GM12872 (cell line): ENCODE data around the gene TAF4.

ENCODE experiments used
- TF ChIP-seq, protein P1 (sequence below): IDR thresholded peaks from 3 replicates; pipeline ENCODE4 v1.5.1; 2011; ENCODE audit warnings: low read depth, mild to moderate bottlenecking, low read length, moderate library complexity; ENCODE audit not compliant: insufficient read depth

The TAF4 gene

DNA sequence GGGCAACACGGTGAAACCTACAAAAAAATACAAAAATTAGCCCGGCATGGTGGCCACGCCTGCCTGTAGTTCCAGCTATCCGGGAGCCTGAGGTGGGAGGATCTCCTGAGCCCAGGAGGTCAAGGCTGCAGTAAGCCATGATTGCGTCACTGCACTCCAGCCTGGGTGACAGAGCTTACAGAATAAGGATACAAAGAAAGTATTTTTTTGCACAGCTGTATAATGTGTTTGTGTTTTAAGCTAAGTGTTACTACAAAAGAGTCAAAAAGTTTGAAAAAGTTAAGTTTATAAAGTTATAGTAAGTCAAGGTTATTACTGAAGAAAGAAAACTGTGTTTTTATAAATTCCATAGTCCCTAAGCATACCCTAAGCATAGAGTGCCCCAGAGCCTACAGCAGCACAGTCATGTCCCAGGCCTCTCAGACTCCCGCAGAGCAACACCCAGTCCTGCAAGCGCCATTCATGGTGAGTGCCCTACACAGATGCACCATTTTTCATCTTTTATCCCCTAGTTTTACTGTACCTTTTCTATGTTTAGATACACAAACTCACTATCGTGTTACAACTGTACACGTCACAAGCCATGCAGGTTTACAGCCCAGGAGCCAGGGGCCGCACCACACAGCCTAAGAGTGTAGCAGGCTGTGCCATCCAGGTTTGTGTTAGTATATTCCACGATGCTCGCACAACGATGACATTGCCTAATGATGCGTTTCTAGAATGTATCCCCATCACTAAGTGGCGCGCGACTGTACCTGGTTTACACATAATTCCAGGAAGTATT lies 22.4 kb downstream of the TAF4 start:
- TF ChIP-seq, protein P1, sequence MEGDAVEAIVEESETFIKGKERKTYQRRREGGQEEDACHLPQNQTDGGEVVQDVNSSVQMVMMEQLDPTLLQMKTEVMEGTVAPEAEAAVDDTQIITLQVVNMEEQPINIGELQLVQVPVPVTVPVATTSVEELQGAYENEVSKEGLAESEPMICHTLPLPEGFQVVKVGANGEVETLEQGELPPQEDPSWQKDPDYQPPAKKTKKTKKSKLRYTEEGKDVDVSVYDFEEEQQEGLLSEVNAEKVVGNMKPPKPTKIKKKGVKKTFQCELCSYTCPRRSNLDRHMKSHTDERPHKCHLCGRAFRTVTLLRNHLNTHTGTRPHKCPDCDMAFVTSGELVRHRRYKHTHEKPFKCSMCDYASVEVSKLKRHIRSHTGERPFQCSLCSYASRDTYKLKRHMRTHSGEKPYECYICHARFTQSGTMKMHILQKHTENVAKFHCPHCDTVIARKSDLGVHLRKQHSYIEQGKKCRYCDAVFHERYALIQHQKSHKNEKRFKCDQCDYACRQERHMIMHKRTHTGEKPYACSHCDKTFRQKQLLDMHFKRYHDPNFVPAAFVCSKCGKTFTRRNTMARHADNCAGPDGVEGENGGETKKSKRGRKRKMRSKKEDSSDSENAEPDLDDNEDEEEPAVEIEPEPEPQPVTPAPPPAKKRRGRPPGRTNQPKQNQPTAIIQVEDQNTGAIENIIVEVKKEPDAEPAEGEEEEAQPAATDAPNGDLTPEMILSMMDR, result no peak

DNA sequence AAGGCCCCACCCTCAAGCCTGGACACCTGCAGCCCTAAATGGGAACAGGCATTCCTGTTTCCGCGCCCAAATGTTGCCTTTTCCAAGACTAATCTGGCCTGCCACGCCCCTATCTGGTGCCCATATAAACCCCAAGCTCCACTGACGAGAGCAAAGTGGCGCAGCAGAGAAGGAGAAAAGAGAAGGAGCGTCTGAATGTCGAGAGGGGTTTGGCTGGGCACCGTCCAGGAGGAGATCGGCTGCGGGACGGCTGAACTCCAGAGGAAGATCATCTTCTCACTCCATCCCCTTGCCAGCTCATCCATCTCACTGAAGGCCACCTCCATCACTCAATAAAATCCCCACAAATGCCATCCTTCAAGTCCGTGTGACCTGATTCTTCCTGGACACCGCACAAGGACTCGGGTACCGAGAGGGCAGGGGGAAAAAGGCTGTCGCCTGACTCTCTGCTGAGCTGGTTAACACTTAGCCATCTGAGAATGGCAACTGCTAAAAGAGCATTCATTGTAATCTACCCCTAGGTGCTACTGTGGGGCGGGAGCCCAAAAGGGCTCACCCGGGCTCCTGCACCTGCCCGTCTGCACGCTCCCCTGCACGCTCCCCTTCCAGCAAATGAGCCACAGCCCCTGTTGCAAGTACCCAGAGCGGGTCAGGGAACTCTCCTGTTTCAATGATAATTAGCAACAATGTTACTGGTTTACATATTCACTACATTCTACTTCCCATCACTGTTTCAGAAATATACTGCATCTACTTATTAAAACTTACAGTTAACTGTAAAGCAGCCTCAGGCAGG lies 23.5 kb downstream of the TAF4 start:
- TF ChIP-seq, protein P1, result no peak

DNA sequence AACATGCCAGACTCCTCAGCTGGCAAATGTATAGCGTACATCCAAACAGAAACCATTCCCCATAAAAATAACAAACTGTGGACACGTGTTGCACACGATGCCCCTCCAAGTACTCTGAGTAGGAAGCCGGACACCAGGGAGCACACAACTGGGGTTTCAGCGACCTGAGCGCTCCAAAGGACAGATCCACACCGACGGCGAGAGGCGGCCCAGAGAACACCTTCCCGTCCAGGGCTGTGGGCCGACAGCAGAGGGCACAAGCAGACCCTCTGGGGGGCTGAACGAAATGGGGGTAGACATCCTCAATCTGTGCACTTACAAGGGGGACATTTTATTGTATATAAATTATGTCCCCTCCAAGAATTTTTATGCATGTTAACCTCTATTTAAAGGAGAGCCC lies 24.7 kb downstream of the TAF4 start:
- TF ChIP-seq, protein P1, result no peak

DNA sequence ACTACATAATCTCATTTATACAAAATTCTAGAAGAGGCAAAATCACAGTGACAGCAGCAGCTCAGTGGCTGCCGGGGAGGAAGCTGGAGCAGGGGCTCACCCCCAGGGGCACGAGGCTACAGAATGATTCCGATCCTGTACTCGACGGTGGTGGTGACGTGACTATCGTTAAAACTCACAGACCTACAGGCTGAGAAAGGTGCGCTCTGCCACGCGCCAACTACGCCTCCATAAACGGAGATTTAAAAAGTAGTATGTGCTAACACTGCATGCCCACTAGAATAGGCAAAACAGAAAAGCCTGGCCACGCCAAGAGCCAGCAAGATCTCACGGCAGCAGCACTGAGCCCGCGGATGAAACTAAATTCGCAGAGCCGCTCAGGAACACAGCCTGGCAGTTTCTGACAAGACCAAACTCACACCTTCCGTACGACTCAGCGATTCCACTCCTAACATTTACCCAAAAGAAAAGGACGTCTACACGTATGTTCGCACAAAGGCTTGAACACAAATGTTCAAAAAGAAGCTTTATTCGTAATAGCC lies 25.2 kb downstream of the TAF4 start:
- TF ChIP-seq, protein P1, result no peak

DNA sequence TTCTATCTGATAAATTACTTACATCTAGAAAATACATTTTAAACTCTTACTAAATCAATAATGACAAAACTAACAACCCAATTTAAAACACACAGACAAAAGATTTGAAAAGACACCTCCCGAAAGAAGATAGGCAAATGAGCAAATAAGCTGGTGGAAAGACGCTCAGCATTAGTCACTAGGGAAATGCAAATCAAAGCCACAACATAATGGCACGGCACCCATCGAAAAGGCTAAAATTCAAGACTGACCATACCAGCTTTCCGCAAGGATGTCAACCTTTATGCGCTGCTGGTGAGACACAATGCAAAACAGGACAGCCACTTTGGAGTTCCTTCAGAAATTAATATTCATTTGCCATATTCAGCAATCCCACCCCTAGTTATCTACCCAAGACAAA lies 25.9 kb downstream of the TAF4 start:
- TF ChIP-seq, protein P1, result no peak

DNA sequence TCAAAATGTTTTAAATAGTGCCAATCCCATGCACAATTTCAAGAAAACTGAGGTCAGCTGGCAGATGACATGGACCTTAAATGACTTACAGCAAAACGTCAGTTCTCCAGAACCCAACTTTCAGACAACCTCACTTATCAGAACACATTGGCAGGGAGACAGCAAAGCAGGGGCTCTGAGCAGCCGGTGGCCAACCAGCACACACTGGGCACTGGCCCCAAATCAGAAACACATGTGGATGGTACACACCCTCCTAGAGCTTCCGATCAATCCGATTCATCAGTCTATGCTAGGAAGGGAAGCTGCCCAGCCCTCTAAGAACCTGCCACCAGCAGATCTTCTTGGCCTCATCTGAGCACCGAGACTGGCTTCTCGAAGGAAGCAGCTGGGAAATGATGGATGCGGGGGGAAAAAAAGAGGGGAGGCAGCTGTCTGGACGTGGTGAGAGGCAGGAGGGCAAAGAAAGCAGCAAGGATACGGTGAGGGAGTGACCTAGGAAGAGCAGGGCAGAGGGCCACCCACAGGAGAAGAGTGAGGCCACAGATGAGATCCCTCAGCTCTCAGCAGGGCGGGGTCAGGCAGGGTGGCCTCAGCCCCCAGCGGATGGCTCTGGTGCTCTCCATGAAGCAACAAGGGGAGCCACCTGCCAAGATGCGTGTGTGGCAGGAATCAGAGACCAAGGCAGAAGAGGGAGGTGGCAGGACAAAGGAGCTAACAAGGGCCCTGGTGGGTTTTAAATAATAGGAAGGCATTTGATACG lies 32.9 kb downstream of the TAF4 start:
- TF ChIP-seq, protein P1, result no peak
